Measurements from ENCODE around the gene CEP152.

Gene CEP152

GRCh38 chr15:48785712-48786111, 25.2 kb downstream of the CEP152 start:
- no peak for TF ChIP-seq CTCF (IDR thresholded peaks at IDR 0.05; ENCODE audit: low read depth, low read length, missing control alignments)
- H3K4me3 ChIP-seq (ENCODE audit: low read depth, low read length): no peak overlapping the region
- DNase-seq (ENCODE audit: low read depth): no peak

- DNase-seq (ENCODE audit: low read depth): no peak
Measured at GRCh38 chr15:48785195-48785594, 25.7 kb downstream of the CEP152 start.

GRCh38 chr15:48784756-48785155, 26.1 kb downstream of the CEP152 start:
- DNase-seq (ENCODE audit: low read depth): no peak
- no peak for TF ChIP-seq CTCF (IDR thresholded peaks at IDR 0.05; ENCODE audit: low read depth, low read length, missing control alignments)
- H3K4me3 ChIP-seq (ENCODE audit: low read depth, low read length): no peak overlapping the region

More at GRCh38 chr15:48785195-48785594, 25.7 kb downstream of the CEP152 start:
- TF ChIP-seq CTCF (IDR thresholded peaks at IDR 0.05; ENCODE audit: low read depth, low read length, missing control alignments): no peak
- H3K4me3 ChIP-seq (ENCODE audit: low read depth, low read length): no peak overlapping the region

- no peak overlapping the region for H3K4me3 ChIP-seq (ENCODE audit: low read depth, low read length)
- TF ChIP-seq CTCF (IDR thresholded peaks at IDR 0.05; ENCODE audit: low read depth, low read length, missing control alignments): no peak
- no peak for DNase-seq (ENCODE audit: low read depth)
Measured at GRCh38 chr15:48782911-48783310, 28.0 kb downstream of the CEP152 start.

- no peak for DNase-seq (ENCODE audit: low read depth)
- no peak overlapping the region for H3K4me3 ChIP-seq (ENCODE audit: low read depth, low read length)
- TF ChIP-seq CTCF (IDR thresholded peaks at IDR 0.05; ENCODE audit: low read depth, low read length, missing control alignments): no peak
Measured at GRCh38 chr15:48781481-48782081, 29.3 kb downstream of the CEP152 start.

- no peak for TF ChIP-seq CTCF (IDR thresholded peaks at IDR 0.05; ENCODE audit: low read depth, low read length, missing control alignments)
- H3K4me3 ChIP-seq (ENCODE audit: low read depth, low read length): no peak overlapping the region
- DNase-seq (ENCODE audit: low read depth): no peak
Measured at GRCh38 chr15:48781017-48781416, 29.9 kb downstream of the CEP152 start.

- DNase-seq (ENCODE audit: low read depth): no peak
- H3K4me3 ChIP-seq (ENCODE audit: low read depth, low read length): no peak overlapping the region
- no peak for TF ChIP-seq CTCF (IDR thresholded peaks at IDR 0.05; ENCODE audit: low read depth, low read length, missing control alignments)
Measured at GRCh38 chr15:48778331-48778730, 32.5 kb downstream of the CEP152 start.

Data from GM12864 (cell line).